ENCODE measurements around the gene AAK1. TPM values are rescaled to one million over a fixed set of nuclear protein-coding genes. Genes with fewer than 3 reads are reported as not detected.

Gene AAK1
- polyA plus RNA-seq, 1 donor from 2014 or later, result 26.7 TPM

DNA sequence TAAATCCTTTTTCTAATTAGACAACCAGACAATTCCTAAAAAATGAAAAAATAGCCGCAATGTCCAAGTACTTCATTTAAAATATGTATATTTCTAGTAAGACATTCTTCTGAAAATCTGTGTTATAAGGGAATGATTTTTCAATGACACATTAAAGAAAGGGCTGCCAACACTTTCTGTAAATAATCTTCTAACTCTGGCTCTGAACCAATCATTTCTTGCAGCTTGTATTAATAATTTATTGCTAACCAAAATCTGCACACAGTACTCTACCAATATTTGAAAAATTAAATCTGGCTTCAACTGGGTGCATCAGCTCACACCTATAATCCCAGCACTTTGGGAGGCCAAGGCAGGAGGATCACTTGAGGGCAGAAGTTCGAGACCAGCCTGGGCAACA lies 214.6 kb downstream of the AAK1 start:
- Histone ChIP-seq H3K4me3 (ENCODE audit: low read length) (no peak overlapping the region), H3K9ac (ENCODE audit: low read length) (no peak overlapping the region), H3K9me2 (ENCODE audit: insufficient read depth, low read length) (no peaks in the 10 kb centered on the region), H3F3A (ENCODE audit: insufficient read depth, low read length, poor library complexity, severe bottlenecking) (no peaks in the 10 kb centered on the region), H3K9me3 (ENCODE audit: low read length) (no peaks in the 10 kb centered on the region), H3K36me3 (ENCODE audit: insufficient read depth, low read length) (no peaks in the 10 kb centered on the region), H3K27me3 (ENCODE audit: insufficient read depth, low read depth, low read length) (no peaks in the 10 kb centered on the region), H3K79me2 (replicated peaks; ENCODE audit: insufficient read depth, low read length) (no peaks in the 10 kb centered on the region), H4K20me1 (ENCODE audit: insufficient read depth) (no peaks in the 10 kb centered on the region), H3K27ac (ENCODE audit: low read length) (no peak overlapping the region), H3K4me2 (ENCODE audit: low read length) (no peak overlapping the region), H2AFZ (ENCODE audit: low read depth, low read length) (no peak overlapping the region)
- no peak for TF ChIP-seq EZH2 (IDR thresholded peaks at IDR 0.05; ENCODE audit: borderline replicate concordance, insufficient read depth, low read length, poor library complexity, severe bottlenecking)
- TF ChIP-seq EP300 (conservative IDR thresholded peaks at IDR 0.05; ENCODE audit: poor library complexity, severe bottlenecking), result no peak
- TF ChIP-seq REST (IDR thresholded peaks at IDR 0.05; ENCODE audit: borderline replicate concordance), result no peak
- TF ChIP-seq RAD21 (conservative IDR thresholded peaks at IDR 0.05), result no peak
- TF ChIP-seq, protein P1, sequence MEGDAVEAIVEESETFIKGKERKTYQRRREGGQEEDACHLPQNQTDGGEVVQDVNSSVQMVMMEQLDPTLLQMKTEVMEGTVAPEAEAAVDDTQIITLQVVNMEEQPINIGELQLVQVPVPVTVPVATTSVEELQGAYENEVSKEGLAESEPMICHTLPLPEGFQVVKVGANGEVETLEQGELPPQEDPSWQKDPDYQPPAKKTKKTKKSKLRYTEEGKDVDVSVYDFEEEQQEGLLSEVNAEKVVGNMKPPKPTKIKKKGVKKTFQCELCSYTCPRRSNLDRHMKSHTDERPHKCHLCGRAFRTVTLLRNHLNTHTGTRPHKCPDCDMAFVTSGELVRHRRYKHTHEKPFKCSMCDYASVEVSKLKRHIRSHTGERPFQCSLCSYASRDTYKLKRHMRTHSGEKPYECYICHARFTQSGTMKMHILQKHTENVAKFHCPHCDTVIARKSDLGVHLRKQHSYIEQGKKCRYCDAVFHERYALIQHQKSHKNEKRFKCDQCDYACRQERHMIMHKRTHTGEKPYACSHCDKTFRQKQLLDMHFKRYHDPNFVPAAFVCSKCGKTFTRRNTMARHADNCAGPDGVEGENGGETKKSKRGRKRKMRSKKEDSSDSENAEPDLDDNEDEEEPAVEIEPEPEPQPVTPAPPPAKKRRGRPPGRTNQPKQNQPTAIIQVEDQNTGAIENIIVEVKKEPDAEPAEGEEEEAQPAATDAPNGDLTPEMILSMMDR (IDR thresholded peaks at IDR 0.05; ENCODE audit: poor library complexity, severe bottlenecking), result no peak
- TF ChIP-seq TAF1 (IDR thresholded peaks at IDR 0.05; ENCODE audit: low read depth), result no peak
- no peak for TF ChIP-seq SMC3 (conservative IDR thresholded peaks at IDR 0.05; ENCODE audit: poor library complexity)
- TF ChIP-seq POLR2AphosphoS5 (IDR thresholded peaks at IDR 0.05), result no peak
- TF ChIP-seq MXI1 (conservative IDR thresholded peaks at IDR 0.05; ENCODE audit: poor library complexity, severe bottlenecking), result no peak

GRCh38 chr2:69424419-69424818 lies 219.1 kb downstream of the AAK1 start:
- H3K79me2 ChIP-seq (replicated peaks; ENCODE audit: insufficient read depth, low read length), result no peaks in the 10 kb centered on the region
- H3F3A ChIP-seq (ENCODE audit: insufficient read depth, low read length, poor library complexity, severe bottlenecking), result no peaks in the 10 kb centered on the region
- H3K27ac ChIP-seq (ENCODE audit: low read length), result no peak overlapping the region
- H3K4me2 ChIP-seq (ENCODE audit: low read length), result no peak overlapping the region
- H3K4me3 ChIP-seq (ENCODE audit: low read length), result no peak overlapping the region
- TF ChIP-seq RAD21 (conservative IDR thresholded peaks at IDR 0.05), result no peak
- no peak for TF ChIP-seq EP300 (conservative IDR thresholded peaks at IDR 0.05; ENCODE audit: poor library complexity, severe bottlenecking)
- no peak for TF ChIP-seq EZH2 (IDR thresholded peaks at IDR 0.05; ENCODE audit: borderline replicate concordance, insufficient read depth, low read length, poor library complexity, severe bottlenecking)
- TF ChIP-seq, protein P1 (IDR thresholded peaks at IDR 0.05; ENCODE audit: poor library complexity, severe bottlenecking), result no peak
- no peak for TF ChIP-seq REST (IDR thresholded peaks at IDR 0.05; ENCODE audit: borderline replicate concordance)
- TF ChIP-seq TAF1 (IDR thresholded peaks at IDR 0.05; ENCODE audit: low read depth), result no peak
- no peak for TF ChIP-seq SMC3 (conservative IDR thresholded peaks at IDR 0.05; ENCODE audit: poor library complexity)
- TF ChIP-seq MXI1 (conservative IDR thresholded peaks at IDR 0.05; ENCODE audit: poor library complexity, severe bottlenecking), result no peak
- TF ChIP-seq POLR2AphosphoS5 (IDR thresholded peaks at IDR 0.05), result no peak
- no peak overlapping the region for H3K9ac ChIP-seq (ENCODE audit: low read length)
- H3K27me3 ChIP-seq (ENCODE audit: insufficient read depth, low read depth, low read length), result no peaks in the 10 kb centered on the region
- H3K36me3 ChIP-seq (ENCODE audit: insufficient read depth, low read length), result no peaks in the 10 kb centered on the region
- H4K20me1 ChIP-seq (ENCODE audit: insufficient read depth), result no peaks in the 10 kb centered on the region
- no peaks in the 10 kb centered on the region for H3K9me2 ChIP-seq (ENCODE audit: insufficient read depth, low read length)
- H3K9me3 ChIP-seq (ENCODE audit: low read length), result no peaks in the 10 kb centered on the region
- no peak overlapping the region for H2AFZ ChIP-seq (ENCODE audit: low read depth, low read length)

Measured in neural cell (in vitro differentiated cells).